Ishikawa (cell line): ENCODE results near the gene CHIT1.

Source experiments
- CEBPB ChIP-seq: IDR thresholded peaks from 2 replicates; pipeline ENCODE4 v1.6.1; 2012
- CREB1 ChIP-seq: IDR thresholded peaks from 2 replicates; pipeline ENCODE4 v1.6.1; 2012; ENCODE audit warnings: low read depth
- EGR1 ChIP-seq: IDR thresholded peaks from 2 replicates; pipeline ENCODE4 v1.6.1; 2012
- EP300 ChIP-seq: IDR thresholded peaks from 2 replicates; pipeline ENCODE4 v1.6.1; 2012; ENCODE audit warnings: borderline replicate concordance
- FOXM1 ChIP-seq: IDR thresholded peaks from 2 replicates; pipeline ENCODE4 v1.6.1; 2012; ENCODE audit warnings: low read depth, borderline replicate concordance
- MAX ChIP-seq: IDR thresholded peaks from 2 replicates; pipeline ENCODE4 v1.6.1; 2012
- NFIC ChIP-seq: IDR thresholded peaks from 2 replicates; pipeline ENCODE4 v1.6.1; 2012
- RAD21 ChIP-seq: IDR thresholded peaks from 2 replicates; pipeline ENCODE4 v1.6.1; 2012; ENCODE audit warnings: low read depth
- REST ChIP-seq: IDR thresholded peaks from 2 replicates; pipeline ENCODE4 v1.6.1; 2012; ENCODE audit warnings: low read depth, mild to moderate bottlenecking
- TAF1 ChIP-seq: IDR thresholded peaks from 2 replicates; pipeline ENCODE4 v1.6.1; 2012; ENCODE audit warnings: low read depth, mild to moderate bottlenecking
- TCF12 ChIP-seq: IDR thresholded peaks from 2 replicates; pipeline ENCODE4 v1.6.1; 2012; ENCODE audit warnings: low read depth
- TEAD4 ChIP-seq: IDR thresholded peaks from 2 replicates; pipeline ENCODE4 v1.6.1; 2012
- USF1 ChIP-seq: IDR thresholded peaks from 2 replicates; pipeline ENCODE4 v1.6.1; 2012
- YY1 ChIP-seq: IDR thresholded peaks from 2 replicates; pipeline ENCODE4 v1.6.1; 2012; ENCODE audit warnings: low read depth
- ZBTB7A ChIP-seq: IDR thresholded peaks from 2 replicates; pipeline ENCODE4 v1.6.1; 2012; ENCODE audit warnings: low read depth

Gene CHIT1

GRCh38 chr1:203173011-203173555 is 56.4 kb downstream of the CHIT1 start:
- TF ChIP-seq TAF1: no peak

GRCh38 chr1:203172184-203173010 is 57.1 kb downstream of the CHIT1 start:
- TF ChIP-seq YY1: no peak
- no peak; the same call in 1 of the 2 replicates for TF ChIP-seq MAX
- no peak for TF ChIP-seq CREB1
- peak; percentile 36; the same call in 1 of the 2 replicates for TF ChIP-seq TCF12
- TF ChIP-seq FOXM1: no peak
- TF ChIP-seq USF1: no peak
- no peak for TF ChIP-seq TAF1
- 0 out of 2 replicates have a peak, but pooled peaks have one; percentile 20 for TF ChIP-seq EP300
- TF ChIP-seq NFIC: no peak
- peak; percentile 91 for TF ChIP-seq RAD21
- TF ChIP-seq REST: no peak
- TF ChIP-seq ZBTB7A: no peak
- peak; percentile 82 for TF ChIP-seq TEAD4
- TF ChIP-seq CEBPB: no peak
- no peak for TF ChIP-seq EGR1

GRCh38 chr1:203171341-203172183 is 57.9 kb downstream of the CHIT1 start:
- TF ChIP-seq NFIC: no peak
- TF ChIP-seq EP300: 0 out of 2 replicates have a peak, but pooled peaks have one; percentile 3
- TF ChIP-seq TCF12: no peak
- TF ChIP-seq EGR1: no peak
- no peak for TF ChIP-seq TAF1

- TF ChIP-seq ZBTB7A: no peak
- no peak for TF ChIP-seq USF1
- TF ChIP-seq TAF1: no peak
- TF ChIP-seq TCF12: no peak
- TF ChIP-seq REST: no peak
- no peak for TF ChIP-seq CEBPB
- no peak for TF ChIP-seq FOXM1
- no peak for TF ChIP-seq CREB1
- no peak for TF ChIP-seq NFIC
- TF ChIP-seq EP300: no peak
- TF ChIP-seq EGR1: no peak
- no peak for TF ChIP-seq TEAD4
- no peak for TF ChIP-seq YY1
- TF ChIP-seq MAX: no peak
- TF ChIP-seq RAD21: no peak
Observed at GRCh38 chr1:203170625-203171330, 58.7 kb downstream of the CHIT1 start.

- no peak for TF ChIP-seq CREB1
Observed at GRCh38 chr1:203169770-203170520, 59.5 kb downstream of the CHIT1 start.
